Right hindlimb (tissue), 1 donor: Measurements from ENCODE around the gene DLGAP3.

Experiments
- DNase-seq: peaks from one replicate; pipeline ENCODE4 v3.0.0-alpha.2; 2018

DLGAP3 gene

GRCh38 chr1:34865573-34865972, 63.9 kb downstream of the DLGAP3 start:
- DNase-seq, result no peak

GRCh38 chr1:34864759-34865158, 64.7 kb downstream of the DLGAP3 start:
- no peak for DNase-seq

- DNase-seq, result no peak
These were observed 65.9 kb downstream of the DLGAP3 start for GRCh38 chr1:34863501-34863900.

- peak; percentile 94 for DNase-seq
These were observed 69.8 kb downstream of the DLGAP3 start, which contains the start of gene SMIM12 for GRCh38 chr1:34859446-34860200. TSS of gene SMIM12 (minus strand) at chr1:34859749. CDS start at chr1:34855977, 3,772 bp downstream.

- DNase-seq, result no peak
These were observed 70.5 kb downstream of the DLGAP3 start for GRCh38 chr1:34858901-34859445.

- no peak for DNase-seq
These were observed 72.8 kb downstream of the DLGAP3 start for GRCh38 chr1:34856697-34857096.

GRCh38 chr1:34852677-34853217, 76.7 kb downstream of the DLGAP3 start:
- peak; percentile 85 for DNase-seq

- peak; percentile 33 for DNase-seq
These were observed 77.9 kb downstream of the DLGAP3 start for GRCh38 chr1:34851431-34852105.

GRCh38 chr1:34850382-34850781, 79.1 kb downstream of the DLGAP3 start:
- DNase-seq, result no peak

- no peak for DNase-seq
These were observed 82.4 kb downstream of the DLGAP3 start for GRCh38 chr1:34847094-34847493.

- no peak for DNase-seq
These were observed 83.2 kb downstream of the DLGAP3 start for GRCh38 chr1:34846265-34846664.

- DNase-seq, result no peak
These were observed 84.1 kb downstream of the DLGAP3 start for GRCh38 chr1:34845131-34845901.

GRCh38 chr1:34844252-34844634, 85.2 kb downstream of the DLGAP3 start:
- DNase-seq, result no peak

GRCh38 chr1:34843392-34844251, 85.8 kb downstream of the DLGAP3 start:
- DNase-seq, result no peak

GRCh38 chr1:34842952-34843371, 86.5 kb downstream of the DLGAP3 start:
- DNase-seq, result no peak

- DNase-seq, result no peak
These were observed 87.4 kb downstream of the DLGAP3 start for GRCh38 chr1:34842073-34842472.

GRCh38 chr1:34840426-34840825, 89.0 kb downstream of the DLGAP3 start:
- DNase-seq, result no peak

GRCh38 chr1:34839526-34840305, 89.7 kb downstream of the DLGAP3 start:
- DNase-seq, result no peak

GRCh38 chr1:34833711-34834110, 95.7 kb downstream of the DLGAP3 start:
- no peak for DNase-seq

- DNase-seq, result no peak
These were observed 97.7 kb downstream of the DLGAP3 start for GRCh38 chr1:34831721-34832246.

GRCh38 chr1:34829250-34829649, 100.2 kb downstream of the DLGAP3 start:
- DNase-seq, result no peak
